B cell (primary cell): Measurements from ENCODE around the gene NME3. TPM values are rescaled to one million over a fixed set of nuclear protein-coding genes. Genes with fewer than 3 reads are reported as not detected.

Experiments used
- ATAC-seq: fragments of 200-7000 bp; cut with Tn5 transposase; one replicate; pipeline ENCODE4 v1.10.0; 2021; ENCODE audit warnings: low read depth, mild to moderate bottlenecking, moderate number of reproducible peaks, moderate library complexity
- CTCF ChIA-PET: fragments of 350-600 bp; sonication (Branson Sonifier 250); formaldehyde crosslinking; loops from one replicate; lab custom pipeline; 2021; ENCODE audit warnings: antibody characterized with exemption, inconsistent platforms; lab: Charles Lee
- POLR2A ChIA-PET: fragments of 350-600 bp; sonication (Branson Sonifier 250); formaldehyde crosslinking; loops from one replicate; lab custom pipeline; 2021; ENCODE audit warnings: antibody characterized with exemption; lab: Charles Lee
- DNase-seq: peaks from one replicate; pipeline ENCODE4 v3.0.0; 2013
- H2AFZ ChIP-seq: 2 replicates; pipeline ENCODE4 v1.6.1; 2012; ENCODE audit warnings: mild to moderate bottlenecking, low read depth, low read length; ENCODE audit not compliant: insufficient read depth, poor library complexity, severe bottlenecking
- H3K27ac ChIP-seq, 2 donors: 1 replicate in 1 of 2; 2 replicates in 1 of 2; pipeline ENCODE4 v1.5.1; 2012 to 2013; ENCODE audit warnings: low read length in 2 of 2, mild to moderate bottlenecking in 2 of 2, moderate library complexity in 1 of 2
- H3K27me3 ChIP-seq, 4 experiments: fragments of 200-600 bp in 1 of 4; sonication (generic) in 1 of 4; replicated peaks in 1 of 4; 1 replicate in 2 of 4; 2 replicates in 2 of 4; pipeline versions ENCODE4 v1.6.1 to v1.7.0; 2013 to 2016; ENCODE audit warnings: low read length in 3 of 4, mild to moderate bottlenecking in 2 of 4, mixed read lengths in 1 of 4, moderate library complexity in 1 of 4; ENCODE audit not compliant: insufficient read depth in 4 of 4, control insufficient read depth in 3 of 4; ENCODE audit errors: control extremely low read depth in 1 of 4
- H3K36me3 ChIP-seq, 2 experiments: replicated peaks in 1 of 2; 1 replicate in 1 of 2; 2 replicates in 1 of 2; pipeline versions ENCODE4 v1.6.1 to v1.7.1; 2013; ENCODE audit warnings: low read length in 1 of 2; ENCODE audit not compliant: insufficient read depth in 2 of 2, control insufficient read depth in 1 of 2; ENCODE audit errors: control extremely low read depth in 1 of 2, extremely low read depth in 1 of 2
- H3K4me1 ChIP-seq, 2 donors: fragments of 200-600 bp in 1 of 2; sonication (generic) in 1 of 2; 1 replicate in 1 of 2; 2 replicates in 1 of 2; pipeline versions ENCODE4 v1.5.1 to v1.6.1; 2013 to 2017; ENCODE audit warnings: low read length in 2 of 2; ENCODE audit not compliant: control insufficient read depth in 2 of 2, insufficient read depth in 2 of 2
- H3K4me2 ChIP-seq: replicated peaks from 2 replicates; pipeline ENCODE3; 2012; ENCODE audit warnings: mild to moderate bottlenecking, low read depth, low read length; ENCODE audit not compliant: poor library complexity, severe bottlenecking
- H3K4me3 ChIP-seq, 5 experiments: fragments of 200-600 bp in 1 of 5; sonication (generic) in 1 of 5; 1 replicate in 3 of 5; 2 replicates in 2 of 5; pipeline versions ENCODE4 v1.5.1 to v1.7.0; 2011 to 2016; ENCODE audit warnings: low read length in 4 of 5, mild to moderate bottlenecking in 4 of 5, low read depth in 2 of 5, control low read depth in 1 of 5, moderate library complexity in 1 of 5; ENCODE audit not compliant: insufficient read depth in 1 of 5; ENCODE audit errors: control extremely low read depth in 1 of 5, extremely low read depth in 1 of 5
- H3K79me2 ChIP-seq: fragments of 200-600 bp; sonication (generic); one replicate; pipeline ENCODE4 v1.6.0; 2016; ENCODE audit warnings: low read length; ENCODE audit not compliant: control insufficient read depth, insufficient read depth
- H3K9ac ChIP-seq: fragments of 200-600 bp; sonication (generic); 2 replicates; pipeline ENCODE4 v1.6.1; 2017; ENCODE audit warnings: mild to moderate bottlenecking, low read length, moderate library complexity
- H3K9me3 ChIP-seq, 3 donors: one replicate each; pipeline versions ENCODE4 v1.6.1 to v1.7.1; 2013; ENCODE audit warnings: low read length in 2 of 3; ENCODE audit not compliant: control insufficient read depth in 2 of 3, insufficient read depth in 1 of 3; ENCODE audit errors: control extremely low read depth in 1 of 3
- H4K20me1 ChIP-seq: 2 replicates; pipeline ENCODE4 v1.6.0; 2012; ENCODE audit warnings: mild to moderate bottlenecking, low read length; ENCODE audit not compliant: insufficient read depth, control insufficient read depth, poor library complexity, severe bottlenecking
- H3K27ac Mint-ChIP-seq: one replicate; pipeline ENCODE4 v1.8.0; 2021; ENCODE audit warnings: mixed read lengths
- H3K27me3 Mint-ChIP-seq: one replicate; pipeline ENCODE4 v1.8.0; 2021; ENCODE audit warnings: mixed read lengths
- H3K4me1 Mint-ChIP-seq: one replicate; pipeline ENCODE4 v1.8.0; 2021; ENCODE audit warnings: mixed read lengths
- H3K4me3 Mint-ChIP-seq: one replicate; pipeline ENCODE4 v1.8.0; 2021; ENCODE audit warnings: mixed read lengths
- H3K9me3 Mint-ChIP-seq: one replicate; pipeline ENCODE4 v1.8.0; 2022; ENCODE audit warnings: mixed read lengths; ENCODE audit not compliant: insufficient read depth
- CTCF ChIP-seq: fragments of 200-600 bp; IDR thresholded peaks from one replicate; pipeline ENCODE4 v1.8.0; 2022; ENCODE audit warnings: antibody characterized with exemption, mild to moderate bottlenecking
- EZH2 ChIP-seq: IDR thresholded peaks from 2 replicates; pipeline ENCODE4 v1.6.1; 2012; ENCODE audit warnings: borderline replicate concordance, low read depth, mild to moderate bottlenecking, moderate library complexity, low read length; ENCODE audit not compliant: insufficient read depth, poor library complexity, severe bottlenecking
- WGBS: methylation state at CpG from one replicate; pipeline ENCODE4 v1.1.5; 2013; ENCODE audit warnings: missing lambda C conversion rate; ENCODE audit not compliant: insufficient coverage; 5-methylcytosine and 5-hydroxymethylcytosine counted together
- intact Hi-C: fragments of 100-400 bp; cut with micrococcal nuclease; formaldehyde crosslinking; loops from one replicate; pipeline ENCODE4 v1.10.0; 2022
- polyA plus RNA-seq: library from polyadenylated mRNA; depleted of rRNA; stranded (reverse); fragments of >200 nt; gene quantifications from 2 replicates; pipeline ENCODE4 v1.2.3, GENCODE V29; 2012
- total RNA-seq, 2 donors: library from RNA; stranded (reverse); fragments of 120-200 nt in 1 of 2; gene quantifications; 1 replicate in 1 of 2; 2 replicates in 1 of 2; pipeline versions ENCODE4 v1.2.3 to v1.2.4, GENCODE V29; 2013 to 2022

Gene NME3
- total and polyA plus RNA-seq, 2 donors (not counting 1 experiment from before 2014, with no cell fraction given) = 63.2 to 150 TPM

GRCh38 chr16:1746693-1747195, 24.6 kb downstream of the NME3 start:
- H3K9me3 Mint-ChIP-seq = no peaks in the 10 kb centered on the region
- intact Hi-C loops = no loop called here
- H3K27me3 Mint-ChIP-seq = no peaks in the 10 kb centered on the region
- Histone ChIP-seq H3K36me3 (peaks cover 0 to 68% of the 10 kb centered on the region in 2 experiments), H4K20me1 (peaks cover 52% of the 10 kb centered on the region), H3K27ac (no peak overlapping the region), H2AFZ (no peak overlapping the region), H3K27me3 (no peaks in the 10 kb centered on the region), H3K4me1 (no peaks in the 10 kb centered on the region), H3K79me2 (peaks cover 51% of the 10 kb centered on the region), H3K4me2 (no peak overlapping the region), H3K4me3 (no peak overlapping the region), H3K9me3 (no peaks in the 10 kb centered on the region), H3K9ac (no peak overlapping the region)
- ATAC-seq (no peak), DNase-seq (no peak)
- CTCF ChIA-PET = no interaction called here
- no peak for TF ChIP-seq EZH2
- TF ChIP-seq CTCF = no peak
- 98% methylated on average over 31 of the region's 31 CpGs for WGBS
- no peaks in the 10 kb centered on the region for H3K4me1 Mint-ChIP-seq
- POLR2A ChIA-PET = no interaction called here
- peak overlapping the region; percentile 41 for H3K27ac Mint-ChIP-seq
- no peak overlapping the region for H3K4me3 Mint-ChIP-seq

GRCh38 chr16:1745900-1746692, 25.2 kb downstream of the NME3 start:
- no peaks in the 10 kb centered on the region for H3K27me3 Mint-ChIP-seq
- TF ChIP-seq CTCF (no peak), EZH2 (no peak)
- H3K27me3 ChIP-seq = no peaks in the 10 kb centered on the region
- peaks cover 0 to 67% of the 10 kb centered on the region in 2 experiments for H3K36me3 ChIP-seq
- H3K79me2 ChIP-seq = peaks cover 58% of the 10 kb centered on the region
- CTCF ChIA-PET = interaction anchor here (0.9 kb wide), 1 partner anchor 35 kb away, joined by 3 read pairs; no protein-coding TSS in a partner anchor
- no peak overlapping the region for H2AFZ ChIP-seq
- no peak overlapping the region for H3K4me3 ChIP-seq
- H3K4me1 ChIP-seq = no peaks in the 10 kb centered on the region
- intact Hi-C loops = no loop called here
- no peaks in the 10 kb centered on the region for H3K9me3 Mint-ChIP-seq
- H3K9ac ChIP-seq = no peak overlapping the region
- DNase-seq (no peak), ATAC-seq (no peak)
- no peak overlapping the region for H3K4me2 ChIP-seq
- no peaks in the 10 kb centered on the region for H3K9me3 ChIP-seq
- peaks cover 57% of the 10 kb centered on the region for H4K20me1 ChIP-seq
- no peaks in the 10 kb centered on the region for H3K4me1 Mint-ChIP-seq
- POLR2A ChIA-PET = no interaction called here
- no peak overlapping the region for H3K27ac ChIP-seq
- 98% methylated on average over 25 of the region's 29 CpGs for WGBS
- no peak overlapping the region for H3K27ac Mint-ChIP-seq
- H3K4me3 Mint-ChIP-seq = no peak overlapping the region
